Suprapubic skin (tissue), 4 donors: ENCODE measurements around the gene SYT1. TPM values are rescaled to one million over a fixed set of nuclear protein-coding genes. Genes with fewer than 3 reads are reported as not detected.

Experiments used
- DNase-seq, 2 donors: peaks; one replicate each; pipeline ENCODE4 v3.0.0-alpha.2; 2019; ENCODE audit warnings: low spot score in 2 of 2
- H3K27ac ChIP-seq: fragments of 200-600 bp; sonication (generic); one replicate; pipeline ENCODE4 v1.5.1; 2019
- H3K27me3 ChIP-seq: fragments of 200-600 bp; sonication (generic); one replicate; pipeline ENCODE4 v1.5.1; 2019
- H3K36me3 ChIP-seq: fragments of 200-600 bp; sonication (generic); one replicate; pipeline ENCODE4 v1.5.1; 2019
- H3K4me1 ChIP-seq: fragments of 200-600 bp; sonication (generic); one replicate; pipeline ENCODE4 v1.5.1; 2019
- H3K4me3 ChIP-seq: fragments of 200-600 bp; sonication (generic); one replicate; pipeline ENCODE4 v1.5.1; 2019; ENCODE audit warnings: mild to moderate bottlenecking
- H3K9me3 ChIP-seq: fragments of 200-600 bp; sonication (generic); one replicate; pipeline ENCODE4 v1.5.1; 2019
- EP300 ChIP-seq: sonication (generic); formaldehyde crosslinking; IDR thresholded peaks from one replicate; pipeline ENCODE4 v1.6.1; 2017; ENCODE audit warnings: antibody characterized with exemption
- POLR2A ChIP-seq, 2 donors: fragments of 450-650 bp; IDR thresholded peaks; one replicate each; pipeline ENCODE4 v1.6.1; 2017; ENCODE audit warnings: antibody characterized with exemption in 2 of 2, mild to moderate bottlenecking in 2 of 2, moderate library complexity in 2 of 2
- POLR2AphosphoS5 ChIP-seq, 3 donors: sonication (generic); formaldehyde crosslinking; IDR thresholded peaks; one replicate each; pipeline ENCODE4 v1.6.1; 2017; ENCODE audit warnings: antibody characterized with exemption in 3 of 3
- WGBS: methylation state at CpG from one replicate; pipeline ENCODE4 v1.1.5; 2018; 5-methylcytosine and 5-hydroxymethylcytosine counted together
- total RNA-seq, 4 donors: library from RNA; depleted of rRNA; stranded (reverse); fragments of >200 nt; gene quantifications; one replicate each; pipeline ENCODE4 v1.1.0, GENCODE V29; 2016
- TF ChIP-seq, protein P1 (sequence below), 2 donors: fragments of 200-600 bp in 1 of 2; fragments of 450-650 bp in 1 of 2; sonication (generic) in 1 of 2; IDR thresholded peaks; one replicate each; pipeline ENCODE4 v1.5.1; 2016 to 2019; ENCODE audit warnings: antibody characterized with exemption in 2 of 2, mild to moderate bottlenecking in 1 of 2, moderate library complexity in 1 of 2

SYT1 gene
- total RNA-seq, 4 donors from 2014 or later = 0.15 to 0.31 TPM; not detected in 2

DNA sequence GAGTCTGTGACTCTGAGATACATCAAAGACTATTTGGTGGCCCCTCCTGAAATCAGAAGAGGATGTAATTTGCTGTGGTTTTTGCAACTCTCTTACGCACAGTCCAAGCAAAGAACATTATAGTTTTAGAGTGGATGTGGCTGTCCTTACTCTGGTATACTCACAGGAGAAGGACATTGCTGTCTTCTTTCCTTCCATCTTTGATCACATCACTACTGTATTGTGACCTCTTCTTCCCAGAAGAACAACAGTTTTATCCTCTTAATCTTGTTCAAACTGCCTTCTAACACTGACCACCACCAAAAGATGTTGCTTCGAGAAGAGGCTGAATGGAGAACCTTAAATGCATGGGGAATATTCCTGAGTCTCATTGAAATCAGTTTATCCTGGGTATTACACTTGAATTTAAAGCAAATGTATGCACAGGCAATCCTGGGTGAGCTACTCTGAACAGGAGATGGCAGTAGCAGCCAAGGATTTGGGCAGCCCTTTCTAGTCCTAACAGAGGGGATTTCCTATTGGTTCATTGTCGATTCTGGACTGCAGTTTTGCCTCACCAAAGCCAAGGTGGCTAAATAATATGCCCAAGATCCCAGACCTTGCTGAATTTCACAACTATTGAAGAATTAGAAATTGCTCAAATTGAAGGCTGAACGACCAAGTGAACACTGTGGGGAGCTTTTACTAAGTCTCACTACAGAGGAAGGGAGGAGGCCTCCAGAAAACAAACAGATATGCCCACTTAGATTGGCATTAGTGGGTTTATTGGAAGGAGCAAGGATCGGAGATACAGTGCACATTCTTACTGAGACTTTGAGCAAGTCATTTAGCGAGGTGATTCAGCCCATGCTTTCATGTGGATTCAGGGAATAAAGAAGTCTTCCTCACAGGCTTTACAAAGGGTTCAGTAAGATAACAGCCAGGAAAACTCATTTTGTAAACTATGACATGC, 543.4 kb downstream of the SYT1 start:
- Histone ChIP-seq H3K4me3 (no peak overlapping the region), H3K4me1 (peaks cover 27% of the 10 kb centered on the region), H3K27ac (no peak overlapping the region), H3K27me3 (no peaks in the 10 kb centered on the region), H3K9me3 (no peaks in the 10 kb centered on the region), H3K36me3 (no peaks in the 10 kb centered on the region)
- 57% methylated on average over 6 of the region's 6 CpGs for WGBS
- no peak for DNase-seq
- no peak for TF ChIP-seq POLR2A (IDR thresholded peaks at IDR 0.05)
- TF ChIP-seq, protein P1, sequence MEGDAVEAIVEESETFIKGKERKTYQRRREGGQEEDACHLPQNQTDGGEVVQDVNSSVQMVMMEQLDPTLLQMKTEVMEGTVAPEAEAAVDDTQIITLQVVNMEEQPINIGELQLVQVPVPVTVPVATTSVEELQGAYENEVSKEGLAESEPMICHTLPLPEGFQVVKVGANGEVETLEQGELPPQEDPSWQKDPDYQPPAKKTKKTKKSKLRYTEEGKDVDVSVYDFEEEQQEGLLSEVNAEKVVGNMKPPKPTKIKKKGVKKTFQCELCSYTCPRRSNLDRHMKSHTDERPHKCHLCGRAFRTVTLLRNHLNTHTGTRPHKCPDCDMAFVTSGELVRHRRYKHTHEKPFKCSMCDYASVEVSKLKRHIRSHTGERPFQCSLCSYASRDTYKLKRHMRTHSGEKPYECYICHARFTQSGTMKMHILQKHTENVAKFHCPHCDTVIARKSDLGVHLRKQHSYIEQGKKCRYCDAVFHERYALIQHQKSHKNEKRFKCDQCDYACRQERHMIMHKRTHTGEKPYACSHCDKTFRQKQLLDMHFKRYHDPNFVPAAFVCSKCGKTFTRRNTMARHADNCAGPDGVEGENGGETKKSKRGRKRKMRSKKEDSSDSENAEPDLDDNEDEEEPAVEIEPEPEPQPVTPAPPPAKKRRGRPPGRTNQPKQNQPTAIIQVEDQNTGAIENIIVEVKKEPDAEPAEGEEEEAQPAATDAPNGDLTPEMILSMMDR (IDR thresholded peaks at IDR 0.05) = peak; percentile 16 to 43
- TF ChIP-seq EP300 = no peak
- no peak for TF ChIP-seq POLR2AphosphoS5 (IDR thresholded peaks at IDR 0.05)

DNA sequence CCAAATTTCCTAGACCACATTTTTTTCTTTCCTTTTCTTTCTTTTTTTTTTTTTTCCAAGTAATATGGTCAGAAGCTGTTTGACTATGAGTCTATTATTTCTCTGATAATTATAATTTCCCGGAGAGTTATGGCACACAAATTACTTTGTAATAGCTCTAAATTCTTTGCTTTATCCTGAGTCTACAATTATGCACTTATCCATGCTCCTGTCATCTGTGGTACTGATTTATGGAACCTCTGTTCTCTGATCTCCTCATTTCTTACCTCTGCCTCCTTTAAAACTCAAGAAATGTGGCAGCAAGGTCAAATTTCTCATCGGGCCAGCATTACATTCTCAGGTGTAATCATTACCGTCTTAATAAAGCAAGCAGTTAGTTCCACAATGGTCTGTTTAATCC, 544.1 kb downstream of the SYT1 start:
- no peak overlapping the region for H3K4me3 ChIP-seq
- H3K4me1 ChIP-seq = peaks cover 33% of the 10 kb centered on the region
- DNase-seq = no peak
- no peak overlapping the region for H3K27ac ChIP-seq
- no peaks in the 10 kb centered on the region for H3K36me3 ChIP-seq
- TF ChIP-seq POLR2AphosphoS5 (IDR thresholded peaks at IDR 0.05) (no peak), EP300 (no peak), POLR2A (IDR thresholded peaks at IDR 0.05) (no peak)
- TF ChIP-seq, protein P1 (IDR thresholded peaks at IDR 0.05) = no peak
- WGBS = 53% methylated on average over 3 of the region's 3 CpGs
- no peaks in the 10 kb centered on the region for H3K9me3 ChIP-seq
- H3K27me3 ChIP-seq = no peaks in the 10 kb centered on the region

DNA sequence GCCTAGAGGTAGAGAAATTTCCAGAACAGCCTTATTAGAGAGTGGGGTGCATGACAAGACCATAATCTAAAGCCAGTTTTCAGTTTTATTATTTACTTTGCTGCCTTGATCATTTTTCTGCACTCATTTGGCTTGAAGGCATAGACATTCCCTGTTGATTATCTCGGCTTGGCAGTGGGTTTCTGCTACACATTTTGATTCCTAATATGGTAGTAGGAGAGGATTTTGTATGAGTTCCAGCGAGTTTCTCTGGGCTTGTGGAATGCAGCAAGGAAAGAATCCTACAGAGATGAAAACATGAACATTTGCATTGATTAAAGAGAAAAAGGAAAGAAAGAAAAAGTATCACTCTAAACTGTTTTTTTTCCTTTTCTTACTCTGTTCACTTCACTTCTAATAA, 545.0 kb downstream of the SYT1 start:
- no peak overlapping the region for H3K27ac ChIP-seq
- DNase-seq = no peak
- WGBS = 7% methylated on average over 2 of the region's 2 CpGs
- H3K4me1 ChIP-seq = peaks cover 42% of the 10 kb centered on the region
- no peaks in the 10 kb centered on the region for H3K36me3 ChIP-seq
- TF ChIP-seq, protein P1 (IDR thresholded peaks at IDR 0.05) = no peak
- no peak for TF ChIP-seq POLR2A (IDR thresholded peaks at IDR 0.05)
- TF ChIP-seq POLR2AphosphoS5 (IDR thresholded peaks at IDR 0.05) = no peak
- TF ChIP-seq EP300 = no peak
- no peak overlapping the region for H3K4me3 ChIP-seq
- no peaks in the 10 kb centered on the region for H3K9me3 ChIP-seq
- H3K27me3 ChIP-seq = no peaks in the 10 kb centered on the region

DNA sequence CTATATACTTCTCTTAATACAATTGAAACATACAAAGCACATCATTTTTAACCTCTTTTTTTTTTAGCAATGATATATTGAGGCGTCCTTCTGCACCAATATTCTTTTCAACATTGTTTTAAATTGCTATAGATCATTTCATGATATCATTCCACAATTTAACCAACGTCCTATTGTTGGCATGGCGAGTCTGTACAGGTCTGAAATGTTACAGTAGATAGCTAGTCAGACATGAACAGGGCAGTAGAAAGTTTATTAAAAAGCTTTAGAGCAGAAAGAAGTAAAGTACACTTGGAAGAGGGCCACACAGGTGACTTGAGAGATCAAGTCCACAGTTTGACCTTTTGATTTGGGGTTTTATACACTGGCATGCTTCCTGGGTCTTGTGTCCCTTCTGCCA, 547.2 kb downstream of the SYT1 start:
- Histone ChIP-seq H3K36me3 (no peaks in the 10 kb centered on the region), H3K9me3 (no peaks in the 10 kb centered on the region), H3K4me3 (no peak overlapping the region), H3K4me1 (peaks cover 58% of the 10 kb centered on the region), H3K27ac (no peak overlapping the region), H3K27me3 (no peaks in the 10 kb centered on the region)
- WGBS = 64% methylated on average over 3 of the region's 3 CpGs
- TF ChIP-seq POLR2A (IDR thresholded peaks at IDR 0.05) = no peak
- TF ChIP-seq POLR2AphosphoS5 (IDR thresholded peaks at IDR 0.05) = no peak
- no peak for TF ChIP-seq EP300
- TF ChIP-seq, protein P1 (IDR thresholded peaks at IDR 0.05) = no peak
- DNase-seq = no peak

DNA sequence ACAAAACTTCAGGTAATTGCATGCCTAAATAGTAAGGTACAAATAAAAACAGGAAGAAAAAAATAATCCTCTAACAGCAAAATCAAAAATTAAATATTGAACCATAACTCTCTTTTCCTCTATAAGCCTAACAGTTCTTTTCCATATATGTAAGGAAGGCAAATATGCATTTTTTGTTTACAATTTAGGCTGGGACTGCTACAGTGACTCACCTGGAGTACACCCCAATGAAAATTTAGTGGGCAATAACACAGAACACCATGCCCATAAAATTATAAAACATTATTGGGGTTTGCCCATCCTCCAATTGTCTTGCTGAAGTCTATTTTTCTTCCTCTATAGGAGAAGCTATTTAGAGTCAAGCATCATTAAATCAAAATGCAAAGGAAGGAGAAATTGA, 549.2 kb downstream of the SYT1 start:
- no peaks in the 10 kb centered on the region for H3K36me3 ChIP-seq
- H3K4me3 ChIP-seq = no peak overlapping the region
- no peaks in the 10 kb centered on the region for H3K9me3 ChIP-seq
- peak overlapping the region; percentile 43 for H3K27ac ChIP-seq
- TF ChIP-seq, protein P1 (IDR thresholded peaks at IDR 0.05) = no peak
- no peak for TF ChIP-seq POLR2AphosphoS5 (IDR thresholded peaks at IDR 0.05)
- no peak for DNase-seq
- H3K27me3 ChIP-seq = no peaks in the 10 kb centered on the region
- peaks cover 52% of the 10 kb centered on the region for H3K4me1 ChIP-seq
